Middle frontal gyrus (tissue), 1 donor: ENCODE measurements around the gene ADAMTSL3.

Source experiments
- DNase-seq: peaks from one replicate; pipeline ENCODE4 v3.0.0-alpha.2; 2015; ENCODE audit warnings: low spot score; ENCODE audit errors: extremely low spot score

ADAMTSL3 gene

DNA sequence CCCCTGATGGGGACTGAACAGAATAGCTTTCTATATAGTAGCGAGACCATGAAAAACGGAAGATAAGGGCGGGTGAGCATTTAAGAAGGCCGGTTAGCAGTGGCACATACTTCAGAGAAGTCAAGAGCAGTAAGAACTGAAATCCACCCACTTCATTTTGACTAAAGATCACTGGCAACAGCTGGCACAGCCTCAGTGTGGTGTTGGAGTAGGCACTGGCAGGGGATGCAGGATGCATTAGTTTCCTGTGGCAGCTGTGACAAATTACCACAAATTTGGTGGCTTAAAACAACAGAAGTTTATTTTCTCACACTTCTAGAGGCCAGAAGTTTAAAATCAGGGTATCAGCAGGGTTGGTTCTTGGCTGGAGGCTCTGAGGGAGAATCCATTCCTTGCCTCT is 176.5 kb downstream of the ADAMTSL3 start:
- DNase-seq = no peak

DNA sequence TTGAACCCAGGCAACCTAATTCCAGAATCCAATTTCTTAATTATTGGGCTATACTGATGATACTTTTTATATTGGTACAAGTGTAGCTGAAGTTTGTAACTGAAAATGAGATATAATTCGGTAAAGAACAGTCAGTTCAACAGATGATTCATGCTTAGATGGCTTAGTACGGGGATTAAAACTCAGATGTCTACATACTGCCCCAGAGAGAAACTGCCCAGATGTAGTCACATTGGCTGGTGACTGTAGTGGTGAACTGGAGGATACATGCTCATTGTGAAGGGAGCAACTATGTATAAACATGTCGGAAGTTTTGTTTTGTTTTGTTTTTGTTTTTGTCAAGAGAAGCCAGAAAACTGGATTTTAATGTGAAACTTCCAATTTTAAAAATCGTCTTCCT is 179.6 kb downstream of the ADAMTSL3 start:
- DNase-seq = no peak

DNA sequence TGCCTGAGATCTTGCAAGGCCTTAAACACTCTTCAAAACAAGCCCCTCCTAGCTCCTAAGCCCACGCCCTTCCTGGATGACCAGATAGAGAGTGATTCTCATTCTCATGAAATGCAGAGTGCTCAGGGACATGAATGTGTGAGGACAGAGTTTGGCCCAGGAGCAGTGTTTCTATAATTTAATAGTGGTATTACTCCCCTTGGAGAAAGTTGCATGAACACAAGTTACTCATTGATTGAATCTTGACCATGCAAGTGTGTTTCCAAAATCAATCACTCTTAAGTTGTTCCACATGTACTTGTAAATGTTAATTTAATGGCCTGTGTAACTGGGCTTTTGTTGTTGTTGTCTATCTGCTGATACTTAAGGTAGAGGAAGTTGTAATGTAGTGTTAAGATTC is 181.6 kb downstream of the ADAMTSL3 start:
- DNase-seq = no peak

DNA sequence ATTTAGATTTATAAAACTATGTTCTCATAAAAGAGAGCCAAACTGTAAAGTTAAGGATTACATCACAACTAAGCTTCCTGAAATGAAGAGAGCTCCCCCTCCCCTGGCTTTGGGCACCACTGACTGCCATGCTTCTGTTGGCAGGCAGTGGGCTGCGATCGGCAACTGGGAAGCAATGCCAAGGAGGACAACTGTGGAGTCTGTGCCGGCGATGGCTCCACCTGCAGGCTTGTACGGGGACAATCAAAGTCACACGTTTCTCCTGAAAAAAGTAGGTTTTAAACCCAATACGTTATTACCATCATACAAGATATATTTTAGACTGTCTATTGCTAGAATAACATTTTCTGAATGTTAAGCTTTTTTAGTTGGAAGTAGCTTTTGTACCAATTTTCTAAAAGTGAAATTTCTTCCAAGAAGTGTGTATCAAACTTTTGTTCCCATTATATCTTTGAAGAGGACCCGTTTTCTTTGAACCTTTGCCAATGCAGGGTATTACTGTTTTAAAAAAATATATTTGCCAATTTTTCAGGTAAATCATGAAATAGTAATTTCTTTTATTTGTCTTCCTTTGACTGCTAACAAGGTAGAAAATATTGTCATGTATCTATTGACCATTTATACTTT is 184.1 kb downstream of the ADAMTSL3 start:
- no peak for DNase-seq

DNA sequence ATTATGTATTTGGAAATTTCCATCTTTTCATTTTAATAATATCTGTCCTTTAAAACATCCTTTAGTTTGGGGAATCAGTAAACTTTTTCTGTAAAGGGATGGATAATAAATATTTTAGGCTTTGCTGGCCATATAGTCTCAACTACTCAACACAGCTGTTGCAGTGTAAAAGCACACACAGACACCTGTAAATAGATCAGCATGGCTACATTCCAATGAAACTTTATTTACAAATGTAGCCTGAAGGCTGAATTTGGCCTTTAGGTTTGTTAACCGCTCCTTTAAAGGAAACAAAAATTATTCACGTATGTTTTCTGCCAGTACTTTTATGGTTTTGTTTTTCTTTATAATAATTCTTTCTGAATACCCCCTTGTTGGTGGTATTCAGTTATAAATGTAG is 184.8 kb downstream of the ADAMTSL3 start:
- no peak for DNase-seq

DNA sequence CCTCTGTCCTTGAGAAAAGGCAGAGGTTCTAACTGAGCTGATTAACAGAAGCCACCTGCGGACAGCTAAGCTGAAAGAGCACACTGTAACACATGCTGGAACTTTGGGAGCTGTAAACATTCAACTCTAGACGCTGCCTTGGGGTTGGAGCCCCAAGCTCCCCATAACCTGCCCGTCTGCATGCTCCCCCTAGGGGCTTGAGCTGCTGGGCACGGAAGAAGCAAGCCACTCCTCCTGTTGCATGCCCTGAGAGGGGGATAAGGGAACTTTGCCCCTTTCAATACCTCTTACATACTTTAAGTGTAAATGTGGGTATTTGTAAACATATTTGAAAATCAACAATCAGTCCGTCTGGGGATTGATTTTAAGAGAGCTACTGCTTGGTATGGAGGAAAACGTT is 188.4 kb downstream of the ADAMTSL3 start:
- DNase-seq = no peak

DNA sequence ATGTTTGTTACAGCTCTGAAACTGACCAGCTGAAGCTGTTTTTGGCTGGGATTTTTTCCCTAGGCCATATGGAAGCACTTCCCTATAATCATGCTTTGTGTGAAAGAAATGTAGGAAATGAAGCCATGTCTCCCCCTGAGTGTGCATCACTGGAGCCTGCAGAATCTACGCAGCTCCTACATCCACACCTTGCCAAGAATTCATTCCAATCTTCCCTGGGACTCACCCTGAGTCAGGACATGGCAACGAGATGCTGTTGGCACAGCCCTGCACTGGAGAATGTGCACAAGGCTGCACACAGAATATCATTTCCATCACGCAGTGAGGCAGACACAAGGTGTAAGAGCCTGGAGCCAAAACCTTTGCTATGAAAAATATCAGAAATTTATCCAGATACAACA is 189.5 kb downstream of the ADAMTSL3 start:
- no peak for DNase-seq

DNA sequence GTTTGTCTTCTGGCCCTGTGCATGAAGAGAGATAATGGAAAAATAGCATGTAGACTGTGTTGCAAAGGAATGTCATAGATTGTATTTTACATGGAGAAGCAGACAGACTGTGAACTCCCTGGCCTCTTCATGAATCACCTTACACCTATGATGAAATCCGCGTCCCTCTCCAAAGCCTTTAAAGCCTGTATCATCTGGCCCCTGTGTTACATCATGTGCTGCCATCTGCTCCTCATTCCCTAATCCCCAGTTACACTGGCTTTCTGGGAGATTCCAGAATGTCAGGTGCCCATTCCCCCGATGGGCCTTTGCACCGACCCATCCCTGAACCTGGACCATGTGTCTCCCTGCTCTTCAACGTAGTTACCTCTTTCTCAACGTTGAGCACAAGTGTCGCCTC is 190.8 kb downstream of the ADAMTSL3 start:
- DNase-seq = no peak

DNA sequence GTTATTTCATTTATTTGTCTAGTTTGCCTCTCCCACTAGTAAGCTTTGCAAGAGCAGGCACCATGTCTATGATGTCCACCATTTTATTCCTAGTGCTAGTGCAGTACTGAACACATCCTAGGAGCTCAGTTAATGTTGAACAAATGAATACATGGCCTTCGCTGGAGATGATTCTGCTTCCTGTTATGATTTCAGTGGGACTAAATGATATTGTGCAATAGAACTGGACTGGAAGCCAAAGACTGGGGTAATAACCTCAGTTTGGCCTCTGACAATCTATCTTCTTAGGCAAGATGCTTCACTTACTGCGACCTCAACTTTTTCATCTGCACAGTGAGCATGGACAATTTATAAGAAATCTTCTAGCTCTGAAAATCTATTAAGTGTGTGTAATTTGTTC is 191.3 kb downstream of the ADAMTSL3 start:
- no peak for DNase-seq

DNA sequence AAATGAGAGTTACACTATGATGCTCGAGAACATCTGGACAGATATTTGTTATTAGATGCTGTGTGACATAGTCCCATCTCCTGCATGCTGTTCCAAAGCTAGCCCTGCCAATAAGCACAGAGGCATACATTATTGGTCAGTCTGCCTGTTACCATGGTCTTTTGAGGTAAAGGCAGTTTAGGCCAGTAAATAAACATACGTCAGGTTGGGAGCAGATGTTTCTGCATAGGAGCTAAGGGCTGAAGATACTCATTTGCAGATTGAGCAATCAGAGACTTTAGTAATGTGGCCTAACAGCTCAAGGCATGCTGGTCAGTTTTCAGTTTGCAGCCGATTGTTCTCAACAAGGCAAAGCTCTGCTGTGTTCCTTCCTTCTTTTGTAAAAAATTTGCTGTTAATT is 192.9 kb downstream of the ADAMTSL3 start:
- DNase-seq = no peak

DNA sequence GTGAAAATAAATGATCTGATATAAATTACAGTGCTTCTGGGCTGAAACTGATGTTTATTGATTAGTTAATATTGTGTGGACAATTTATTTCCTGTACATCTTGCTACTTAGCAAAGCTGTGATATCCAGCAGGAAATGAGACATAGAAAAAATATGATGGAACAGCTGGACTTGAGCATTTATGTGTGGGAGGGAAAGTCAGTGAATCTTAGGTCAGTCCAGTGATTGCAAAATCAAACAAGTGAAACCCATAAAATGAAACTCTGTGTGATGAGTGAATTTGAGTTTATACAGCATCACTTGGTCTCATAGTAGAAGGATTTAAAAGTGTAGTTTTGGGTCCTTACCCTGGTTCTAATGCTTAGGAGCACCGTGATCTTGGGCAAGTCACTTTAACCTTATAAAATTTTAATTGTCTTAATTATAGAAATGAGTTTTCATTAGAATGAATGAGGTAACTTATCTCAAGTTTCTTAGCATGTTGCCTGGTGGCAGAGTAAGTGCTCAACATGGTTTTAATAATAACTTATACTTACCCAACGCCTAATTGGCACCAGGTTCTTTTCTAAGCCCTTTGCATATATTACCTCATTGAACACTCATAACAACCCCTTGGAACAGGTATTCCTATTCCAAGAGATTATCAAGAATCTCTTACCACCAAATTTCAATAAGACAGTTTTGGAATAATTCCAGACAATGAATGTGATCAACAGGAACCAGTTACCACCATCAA is 194.6 kb downstream of the ADAMTSL3 start:
- no peak for DNase-seq

DNA sequence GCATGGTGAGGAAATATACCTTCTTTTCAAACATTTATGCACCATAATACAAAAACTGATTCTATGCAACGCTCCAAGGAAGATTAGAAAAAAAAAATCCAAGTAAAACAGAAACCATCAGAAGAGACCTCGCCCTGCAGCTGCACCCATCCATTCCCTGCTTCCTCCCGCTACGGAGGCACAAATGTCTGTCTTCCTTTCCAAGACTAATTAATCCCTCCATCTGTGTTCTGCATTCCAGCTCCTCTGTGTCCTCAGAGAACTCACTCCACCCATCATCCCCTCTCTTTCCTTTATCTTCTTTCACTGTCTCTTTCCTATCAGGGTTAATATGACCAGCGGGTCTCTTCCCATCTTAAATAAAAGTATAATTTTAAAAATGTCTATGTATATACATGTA is 196.1 kb downstream of the ADAMTSL3 start:
- no peak for DNase-seq

DNA sequence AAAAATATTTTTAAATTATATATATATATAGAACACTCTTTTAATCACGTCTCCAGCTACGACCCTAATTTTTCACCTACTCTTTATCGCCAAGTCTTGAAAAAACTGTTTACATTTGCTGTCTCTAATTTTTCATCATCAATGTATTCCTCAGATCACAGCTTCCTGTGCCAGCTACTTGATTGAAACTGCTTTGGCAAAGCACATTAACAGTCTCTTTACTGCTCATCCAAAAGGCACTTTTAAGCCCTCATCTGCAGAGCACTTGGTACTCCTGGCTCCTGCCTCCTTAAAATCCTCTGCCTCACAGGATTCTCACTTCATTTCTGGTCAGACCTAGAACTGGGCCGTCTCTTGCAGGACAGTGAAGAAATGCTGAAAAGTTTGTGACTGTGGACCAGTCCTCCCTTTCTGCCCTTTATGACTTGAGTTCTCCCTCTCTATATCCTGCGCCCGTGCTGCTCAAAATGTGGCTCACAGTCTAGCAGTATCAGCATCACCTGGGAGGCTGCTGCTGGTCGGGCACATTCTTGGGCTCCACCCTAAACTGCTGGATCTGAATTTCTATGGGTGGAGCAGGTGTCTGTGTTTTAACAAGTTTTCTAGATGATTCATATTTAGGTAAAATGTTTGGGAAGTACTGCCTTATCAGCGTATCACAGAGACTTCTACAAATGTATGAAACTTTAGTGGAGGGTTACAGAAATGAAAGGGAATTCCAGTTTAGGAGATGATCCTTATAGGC is 196.8 kb downstream of the ADAMTSL3 start:
- DNase-seq = no peak

DNA sequence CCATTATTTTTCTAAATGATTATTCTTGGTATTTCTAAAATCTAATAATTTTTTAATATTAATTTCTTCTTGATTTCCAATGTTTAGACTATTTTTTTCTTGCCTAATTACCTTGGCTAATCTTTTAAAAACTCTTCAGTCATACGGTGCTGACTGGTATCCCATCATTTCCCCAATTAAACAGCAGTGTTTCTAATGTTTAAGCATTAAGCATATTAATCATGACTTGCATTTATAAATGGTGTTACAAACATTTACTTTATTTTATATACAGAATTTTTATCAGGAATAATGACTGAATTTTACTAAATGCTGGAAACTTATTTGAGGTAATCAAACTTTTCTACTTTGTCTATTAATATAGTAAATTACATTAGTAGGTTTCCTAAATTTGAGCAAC is 199.3 kb downstream of the ADAMTSL3 start:
- DNase-seq = no peak

DNA sequence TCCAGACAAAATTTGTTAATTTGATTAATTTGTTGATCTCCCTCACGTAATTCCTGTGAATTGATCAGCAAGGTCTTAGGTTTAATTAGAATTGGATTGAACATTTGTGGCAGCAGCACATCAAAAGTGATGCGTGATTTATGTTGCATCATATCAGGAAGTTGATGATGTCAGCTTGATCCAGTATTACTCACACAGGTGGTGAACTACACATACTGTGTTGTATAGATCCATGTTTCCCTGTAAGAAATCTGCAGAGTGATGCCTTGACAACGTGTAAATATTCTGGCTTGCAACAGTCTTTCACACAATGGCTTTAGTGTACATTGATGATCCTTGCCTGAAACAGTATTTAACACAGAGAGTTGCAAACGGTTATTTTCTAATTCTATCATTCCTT is 200.4 kb downstream of the ADAMTSL3 start:
- DNase-seq = no peak

DNA sequence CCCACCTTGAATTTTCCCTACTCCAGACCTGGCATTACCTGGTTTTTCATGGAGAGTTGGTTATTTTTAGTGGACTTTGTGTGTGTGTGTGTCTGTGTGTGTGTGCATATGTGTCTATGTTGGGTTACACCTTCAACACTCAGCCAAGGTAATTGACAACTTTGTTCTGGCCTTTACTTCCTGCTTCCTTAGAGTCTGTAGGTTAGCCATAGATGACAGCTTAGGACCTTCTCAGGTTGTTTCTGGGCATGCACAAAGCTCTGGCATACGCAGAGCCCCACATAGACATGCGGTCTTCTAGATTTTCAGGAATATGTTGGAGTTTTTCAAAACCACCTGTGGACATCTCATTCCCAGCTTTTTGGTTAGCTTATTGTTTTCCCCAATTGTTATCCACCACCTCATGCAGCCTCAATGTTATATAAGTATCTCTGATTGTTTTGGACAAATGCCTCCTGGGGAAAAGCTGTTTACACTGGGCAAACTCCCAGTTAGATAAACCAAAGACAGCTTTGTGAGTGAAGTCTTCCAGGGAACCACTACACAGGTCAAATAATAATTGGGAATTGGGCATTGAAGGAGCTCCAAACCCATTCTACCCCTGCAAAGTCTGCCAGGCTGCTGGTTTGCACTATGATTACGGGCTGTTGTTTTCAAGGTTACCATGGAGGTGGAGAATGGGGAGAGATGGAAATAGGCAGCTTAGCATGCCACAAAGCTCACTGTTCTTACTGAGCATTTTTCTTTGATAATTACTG is 201.2 kb downstream of the ADAMTSL3 start:
- no peak for DNase-seq

DNA sequence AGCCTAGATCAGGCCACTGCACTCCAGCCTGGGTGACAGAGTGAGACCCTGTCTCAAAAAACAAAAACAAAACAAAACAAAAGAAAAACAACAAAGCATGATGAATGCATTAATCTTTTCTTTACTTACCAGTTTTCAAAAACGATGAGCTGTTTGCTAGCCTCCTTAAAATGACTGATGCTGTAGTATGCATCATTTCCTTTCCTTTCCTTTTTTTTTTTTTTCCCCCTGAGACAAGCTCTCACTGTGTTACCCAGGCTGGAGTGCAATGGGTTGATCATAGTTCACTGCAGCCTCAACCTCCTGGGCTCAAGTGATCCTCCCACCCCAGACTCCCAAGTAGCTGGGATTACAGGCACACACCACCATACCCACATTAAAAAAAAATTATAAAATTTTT is 202.0 kb downstream of the ADAMTSL3 start:
- DNase-seq = no peak

DNA sequence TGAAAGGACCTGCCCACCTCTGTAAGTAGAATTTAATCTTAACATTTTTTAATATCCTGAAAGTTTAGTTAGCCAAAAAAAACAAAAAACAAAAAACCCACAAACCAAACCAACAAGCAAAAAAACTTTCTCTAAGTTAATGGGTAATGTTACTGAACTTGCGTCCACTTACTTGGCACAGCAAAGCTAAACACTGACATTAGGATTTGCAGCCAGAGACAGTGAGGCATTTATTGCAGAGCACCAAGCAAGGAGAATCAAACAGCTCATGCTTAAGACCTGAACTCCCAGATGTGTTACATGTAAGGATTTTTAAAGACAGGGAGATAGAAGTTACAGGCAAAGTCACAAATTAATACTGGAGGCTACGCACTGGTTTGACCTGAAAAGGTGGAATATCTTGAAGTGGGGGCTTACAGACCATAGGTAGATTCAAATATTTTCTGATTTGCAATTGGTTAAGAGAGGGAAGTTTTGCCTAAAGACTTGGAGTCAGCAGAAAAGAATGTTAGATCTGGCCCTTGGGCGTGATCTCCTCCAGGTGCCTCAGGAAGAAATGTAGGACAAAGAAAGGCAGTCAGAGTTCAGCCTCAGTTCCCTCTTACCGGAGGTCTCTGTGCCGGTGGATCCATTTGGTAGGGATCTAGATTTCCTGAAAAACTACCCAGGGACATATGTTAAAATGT is 205.0 kb downstream of the ADAMTSL3 start:
- DNase-seq = no peak

DNA sequence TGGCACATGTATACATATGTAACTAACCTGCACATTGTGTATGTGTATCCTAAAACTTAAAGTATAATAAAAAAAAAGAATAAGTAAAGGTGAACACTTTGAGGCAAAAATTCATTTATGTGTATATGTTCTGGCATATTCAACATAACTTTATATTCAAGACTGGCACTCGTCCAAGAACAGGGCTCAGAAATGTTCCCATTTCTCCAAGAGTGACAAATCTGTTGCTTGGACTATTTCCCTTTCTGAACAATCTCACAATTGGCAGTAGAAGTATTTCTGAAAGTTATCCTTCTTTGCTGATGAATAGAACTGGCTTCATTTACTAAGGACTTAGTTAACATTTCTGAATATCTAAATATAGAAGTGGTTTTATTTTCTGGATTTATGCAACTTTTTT is 212.8 kb downstream of the ADAMTSL3 start:
- no peak for DNase-seq

DNA sequence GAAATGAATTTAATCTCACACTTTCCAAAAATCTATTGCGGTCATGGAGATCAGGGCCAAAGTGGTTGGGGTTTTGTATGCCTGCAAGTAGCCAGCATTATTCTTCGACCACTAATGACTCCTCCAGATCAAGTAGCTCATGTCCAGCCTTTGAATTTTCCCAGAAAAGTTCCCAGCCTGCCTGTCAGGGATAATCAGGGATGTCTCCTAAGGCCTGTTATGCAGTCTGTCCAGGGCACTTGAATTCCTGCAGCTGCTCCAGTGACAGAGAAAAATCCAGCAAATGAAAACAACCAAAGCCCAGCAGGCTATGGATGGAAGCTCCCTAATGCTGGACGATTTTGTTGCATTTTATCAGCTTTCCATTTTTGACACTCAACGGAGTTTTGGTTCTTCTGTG is 215.4 kb downstream of the ADAMTSL3 start:
- no peak for DNase-seq

DNA sequence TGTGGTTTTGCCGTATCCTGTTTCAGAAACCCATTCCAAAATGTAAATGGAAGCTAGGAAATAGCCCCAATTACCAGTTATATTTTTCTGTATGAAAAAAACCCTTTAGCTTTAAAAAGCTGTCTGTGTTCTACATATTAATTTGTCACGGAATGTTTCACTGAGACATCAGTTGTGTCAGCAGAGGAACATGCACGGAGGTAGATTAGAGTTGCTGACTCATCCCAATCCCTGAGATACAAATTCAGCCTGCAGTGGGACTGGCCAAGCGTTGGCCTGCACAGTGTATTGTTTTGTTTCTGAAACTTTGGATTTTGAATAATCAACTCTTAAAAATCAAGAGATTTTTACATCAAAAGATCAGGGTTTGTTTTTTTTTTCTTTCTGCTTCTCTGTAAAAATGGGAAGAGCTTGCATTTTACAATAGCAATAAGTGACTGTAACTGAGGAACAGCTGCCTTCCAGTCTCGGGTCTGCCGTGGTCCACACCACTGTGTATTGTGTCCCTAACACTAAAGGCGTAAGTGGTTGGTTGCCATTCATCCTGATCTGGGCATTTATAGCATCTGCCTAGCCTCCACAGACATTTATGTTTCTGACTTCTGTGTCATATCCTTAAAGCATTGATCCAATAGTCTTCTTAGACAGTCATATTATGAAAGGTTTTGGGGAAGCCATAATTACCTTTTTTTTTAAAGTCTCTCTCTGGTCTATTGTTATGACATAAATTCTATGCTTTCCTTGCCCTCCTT is 218.1 kb downstream of the ADAMTSL3 start:
- DNase-seq = no peak
